ENCODE results near the gene FCN2. TPM values are rescaled to one million over a fixed set of nuclear protein-coding genes. Genes with fewer than 3 reads are reported as not detected.

The FCN2 gene
- total and polyA plus RNA-seq, 2 of the 4 experiments (the other 2 are of a cell fraction), result not detected

GRCh38 chr9:134840511-134840910, 40.1 kb upstream of the FCN2 start:
- H3K9ac ChIP-seq (ENCODE audit: low read depth, low read length), result no peak overlapping the region
- no peak overlapping the region for H3K18ac ChIP-seq (ENCODE audit: low read depth, low read length)
- H2AFZ ChIP-seq (replicated peaks; ENCODE audit: low read length, poor library complexity), result peak overlapping the region; percentile 23
- H3K79me1 ChIP-seq (ENCODE audit: low read depth in 1 of 2, low read length in 2 of 2), result peaks cover 2 to 11% of the 10 kb centered on the region in 2 experiments; a peak in 3 of 4 replicates
- TF ChIP-seq FOS (IDR thresholded peaks at IDR 0.05; ENCODE audit: low read depth, low read length) (no peak), CTCF (conservative IDR thresholded peaks at IDR 0.05; ENCODE audit: low read depth, low read length) (no peak), SMC3 (IDR thresholded peaks at IDR 0.05; ENCODE audit: low read depth, low read length) (no peak), USF2 (IDR thresholded peaks at IDR 0.05; ENCODE audit: low read depth, low read length) (no peak), CEBPB (IDR thresholded peaks at IDR 0.05; ENCODE audit: low read depth, low read length) (no peak), POLR2A (IDR thresholded peaks at IDR 0.05; ENCODE audit: low read depth, low read length) (no peak), BHLHE40 (IDR thresholded peaks at IDR 0.05; ENCODE audit: low read depth, low read length) (no peak), MAZ (IDR thresholded peaks at IDR 0.05; ENCODE audit: borderline replicate concordance, low read depth, low read length) (no peak), RFX5 (IDR thresholded peaks at IDR 0.05; ENCODE audit: low read depth, low read length) (no peak), CHD1 (IDR thresholded peaks at IDR 0.05; ENCODE audit: low read depth, low read length) (no peak)
- no peak overlapping the region for H3K23ac ChIP-seq (ENCODE audit: low read depth, low read length)
- no peaks in the 10 kb centered on the region for H3K27me3 ChIP-seq (ENCODE audit: control insufficient read depth, insufficient read depth, low read length)
- H3K9me1 ChIP-seq (ENCODE audit: insufficient read depth, low read length), result 0 out of 2 replicates have a peak, but pooled peaks cover 3% of the 10 kb centered on the region
- no TSS peak for BruUV-seq (replicated peaks)
- no peak overlapping the region for H2BK120ac ChIP-seq (ENCODE audit: low read depth, low read length)
- DNase-seq (no peak), ATAC-seq (ENCODE audit: low read depth) (no peak)
- ChIA-PET POLR2A (ENCODE audit: unreplicated experiment) (no interaction called here), CTCF (no interaction called here)
- dilution Hi-C loops (cut with HindIII; ENCODE audit: low sequenced_read_pairs, unreplicated experiment), result no loop called here
- H4K5ac ChIP-seq (ENCODE audit: low read depth, low read length), result no peak overlapping the region
- H3K9me3 ChIP-seq (ENCODE audit: control insufficient read depth, insufficient read depth, low read length), result no peaks in the 10 kb centered on the region
- H3K36me3 ChIP-seq (ENCODE audit: control insufficient read depth, insufficient read depth, low read length), result peaks cover 93% of the 10 kb centered on the region
- intact Hi-C loops (cut with micrococcal nuclease), result no loop called here
- no peak overlapping the region for H2AK5ac ChIP-seq (ENCODE audit: low read depth, low read length)
- no peak overlapping the region for H3K4me3 ChIP-seq (ENCODE audit: insufficient read depth, low read depth, low read length)
- H2BK20ac ChIP-seq (ENCODE audit: low read depth, low read length), result no peak overlapping the region
- H2BK5ac ChIP-seq (ENCODE audit: low read depth, low read length, poor library complexity, severe bottlenecking), result no peak overlapping the region
- H3K14ac ChIP-seq (replicated peaks; ENCODE audit: low read depth, low read length), result no peak overlapping the region
- peaks cover 49% of the 10 kb centered on the region for H4K20me1 ChIP-seq (ENCODE audit: insufficient read depth, low read length)
- H3K56ac ChIP-seq (ENCODE audit: extremely low read depth, insufficient read depth, low read length), result no peak overlapping the region
- 84% methylated on average over 8 of the region's 12 CpGs; no CpG with 5 or more reads in 1 of the 2 experiments for WGBS, 2 experiments (ENCODE audit: extremely low coverage in 2 of 2, insufficient read length in 1 of 2)
- no peak overlapping the region for H3K4ac ChIP-seq (ENCODE audit: low read depth, low read length)
- no peak overlapping the region for H3K27ac ChIP-seq (ENCODE audit: insufficient read depth, low read length)
- H4K91ac ChIP-seq (ENCODE audit: insufficient read depth, low read depth, low read length), result no peak overlapping the region
- H4K8ac ChIP-seq (ENCODE audit: low read depth in 2 of 2, low read length in 2 of 2), result no peak overlapping the region
- in situ Hi-C loops (cut with MboI; ENCODE audit: low sequenced_read_pairs), result no loop called here
- peak overlapping the region; percentile 22 for H2AK9ac ChIP-seq (replicated peaks; ENCODE audit: low read depth, low read length, poor library complexity)
- H2BK15ac ChIP-seq (ENCODE audit: low read depth, low read length), result no peak overlapping the region
- no peaks in the 10 kb centered on the region for H3K4me1 ChIP-seq (ENCODE audit: control insufficient read depth, insufficient read depth, low read length)
- H3K4me2 ChIP-seq (ENCODE audit: low read depth, low read length), result no peak overlapping the region

Measured in IMR-90 (cell line).